HCT116 (cell line): ENCODE data around the gene BABAM2. TPM values are rescaled to one million over a fixed set of nuclear protein-coding genes. Genes with fewer than 3 reads are reported as not detected.

Experiments
- ATAC-seq: fragments of 200-7000 bp; cut with Tn5 transposase; 2 replicates; pipeline ENCODE4 v1.9.1; 2020; ENCODE audit warnings: mild to moderate bottlenecking, moderate library complexity
- Bru-seq: library from RNA; stranded (reverse); fragments of 400-500 nt; gene quantifications from one replicate; lab custom pipeline; 2021; lab: Mats Ljungman, UMichigan
- BruChase-seq, 2 experiments: library from RNA; stranded (reverse); fragments of 400-500 nt; gene quantifications; one replicate each; lab custom pipeline; 2021; lab: Mats Ljungman, UMichigan
- BruUV-seq: library from RNA; stranded (reverse); fragments of 400-500 nt; replicated peaks from 2 replicates; lab custom pipeline; 2021; lab: Mats Ljungman, UMichigan
- CTCF ChIA-PET: fragments of 300-600 bp; sonication (Branson Sonifier 250); formaldehyde crosslinking; loops from one replicate; lab custom pipeline; 2021; ENCODE audit warnings: antibody characterized with exemption; lab: Charles Lee
- POLR2A ChIA-PET: fragments of 300-600, 350-600 bp; sonication (Branson Sonifier 250); formaldehyde crosslinking; loops from one replicate; lab custom pipeline; 2021; ENCODE audit warnings: antibody characterized with exemption; lab: Charles Lee
- RAD21 ChIA-PET, 2 experiments: fragments of 300-600 bp; sonication (Branson Sonifier 250); formaldehyde crosslinking; loops; one replicate each; lab custom pipeline; 2023; ENCODE audit warnings: low total read pairs in 2 of 2; ENCODE audit not compliant: uncharacterized antibody in 2 of 2, unreplicated experiment in 2 of 2, low non-redundant PET in 1 of 2; lab: Charles Lee
- DNase-seq: peaks from one replicate; pipeline ENCODE4 v3.0.0-alpha.2; 2010; ENCODE audit warnings: low read depth, low spot score
- H2AFZ ChIP-seq: fragments of 200-600 bp; shearing (Covaris generic), sonication (generic); 2 replicates; pipeline ENCODE4 v1.6.1; 2017; ENCODE audit warnings: low read depth, mixed run types, mixed read lengths, antibody characterized with exemption, low read length; ENCODE audit not compliant: poor library complexity, severe bottlenecking
- H3K27ac ChIP-seq: 2 replicates; pipeline ENCODE4 v1.5.1; 2012; ENCODE audit warnings: low read depth, low read length
- H3K27me3 ChIP-seq: fragments of 200-600 bp; sonication (generic); 2 replicates; pipeline ENCODE4 v1.6.1; 2016; ENCODE audit warnings: mixed run types, low read length, mixed read lengths; ENCODE audit not compliant: insufficient read depth
- H3K36me3 ChIP-seq, 2 experiments: fragments of 200-500 bp in 1 of 2; fragments of 200-600 bp in 1 of 2; sonication (Bioruptor generic) in 1 of 2; sonication (generic) in 1 of 2; 2 replicates each; pipeline versions ENCODE4 v1.5.1 to v1.6.1; 2014 to 2016; ENCODE audit warnings: low read length in 2 of 2, inconsistent platforms in 1 of 2, mixed read lengths in 1 of 2, mixed run types in 1 of 2; ENCODE audit not compliant: insufficient read depth in 2 of 2, control insufficient read depth in 1 of 2
- H3K4me1 ChIP-seq, 2 experiments: fragments of 200-600 bp in 1 of 2; sonication (generic) in 1 of 2; 2 replicates each; pipeline versions ENCODE4 v1.5.1 to v1.6.1; 2012 to 2017; ENCODE audit warnings: low read length in 2 of 2, inconsistent platforms in 1 of 2, mild to moderate bottlenecking in 1 of 2, mixed read lengths in 1 of 2, mixed run types in 1 of 2, moderate library complexity in 1 of 2; ENCODE audit not compliant: insufficient read depth in 2 of 2, control insufficient read depth in 1 of 2
- H3K4me2 ChIP-seq: fragments of 200-600 bp; sonication (generic); 2 replicates; pipeline ENCODE4 v1.6.1; 2017; ENCODE audit warnings: mixed run types, low read length, mixed read lengths
- H3K4me3 ChIP-seq, 2 experiments: fragments of 200-600 bp in 1 of 2; sonication (generic) in 1 of 2; replicated peaks in 1 of 2; 2 replicates each; pipeline ENCODE4 v1.5.1; 2011 to 2016; ENCODE audit warnings: low read length in 2 of 2, control low read depth in 1 of 2, low read depth in 1 of 2, mild to moderate bottlenecking in 1 of 2, mixed read lengths in 1 of 2, mixed run types in 1 of 2
- H3K79me2 ChIP-seq: fragments of 200-600 bp; sonication (generic); 2 replicates; pipeline ENCODE4 v1.6.1; 2017; ENCODE audit warnings: mild to moderate bottlenecking, mixed run types, low read length, moderate library complexity, mixed read lengths; ENCODE audit not compliant: insufficient read depth
- H3K9ac ChIP-seq: fragments of 200-600 bp; sonication (generic); 2 replicates; pipeline ENCODE4 v1.6.1; 2016; ENCODE audit warnings: low read length, mixed read lengths
- H3K9me2 ChIP-seq: fragments of 200-600 bp; sonication (generic), shearing (Covaris generic); 2 replicates; pipeline ENCODE4 v1.6.1; 2017; ENCODE audit warnings: mixed run types, mild to moderate bottlenecking, moderate library complexity; ENCODE audit not compliant: insufficient read depth
- H3K9me3 ChIP-seq, 2 experiments: fragments of 200-500 bp in 1 of 2; fragments of 200-600 bp in 1 of 2; sonication (Bioruptor generic) in 1 of 2; sonication (generic) in 1 of 2; 2 replicates each; pipeline ENCODE4 v1.6.1; 2014 to 2017; ENCODE audit warnings: low read length in 2 of 2, mixed read lengths in 2 of 2, inconsistent platforms in 1 of 2, low read depth in 1 of 2, mild to moderate bottlenecking in 1 of 2, mixed run types in 1 of 2, moderate library complexity in 1 of 2; ENCODE audit not compliant: control insufficient read depth in 1 of 2, insufficient read depth in 1 of 2
- H4K20me1 ChIP-seq: fragments of 200-600 bp; sonication (generic), shearing (Covaris generic); 2 replicates; pipeline ENCODE4 v1.6.1; 2017; ENCODE audit warnings: mixed run types, mild to moderate bottlenecking, moderate library complexity; ENCODE audit not compliant: insufficient read depth
- CBX3 ChIP-seq: IDR thresholded peaks from 2 replicates; pipeline ENCODE4 v1.6.1; 2012; ENCODE audit warnings: low read depth
- CEBPB ChIP-seq: IDR thresholded peaks from 2 replicates; pipeline ENCODE4 v1.6.1; 2012; ENCODE audit warnings: low read depth
- EGR1 ChIP-seq: IDR thresholded peaks from 2 replicates; pipeline ENCODE4 v1.6.1; 2012; ENCODE audit warnings: low read depth
- EZH2 ChIP-seq: fragments of 200-600 bp; sonication (generic); IDR thresholded peaks from 2 replicates; pipeline ENCODE4 v1.6.1; 2017; ENCODE audit warnings: antibody characterized with exemption, mixed run types
- EZH2phosphoT487 ChIP-seq: fragments of 200-600 bp; IDR thresholded peaks from 2 replicates; pipeline ENCODE4 v1.6.1; 2018; ENCODE audit warnings: antibody characterized with exemption, borderline replicate concordance
- MAX ChIP-seq: IDR thresholded peaks from 2 replicates; pipeline ENCODE4 v1.6.1; 2012
- POLR2AphosphoS5 ChIP-seq: IDR thresholded peaks from 2 replicates; pipeline ENCODE4 v1.6.1; 2011; ENCODE audit warnings: mild to moderate bottlenecking, low read depth, low read length, moderate library complexity
- RAD21 ChIP-seq: IDR thresholded peaks from 2 replicates; pipeline ENCODE4 v1.6.1; 2012; ENCODE audit warnings: low read depth, mild to moderate bottlenecking
- REST ChIP-seq: IDR thresholded peaks from 2 replicates; pipeline ENCODE4 v1.6.1; 2012; ENCODE audit warnings: low read depth
- SIN3A ChIP-seq: IDR thresholded peaks from 2 replicates; pipeline ENCODE4 v1.6.1; 2012; ENCODE audit warnings: low read depth
- SP1 ChIP-seq: IDR thresholded peaks from 2 replicates; pipeline ENCODE4 v1.6.1; 2012; ENCODE audit warnings: low read depth
- TCF7L2 ChIP-seq: IDR thresholded peaks from 2 replicates; pipeline ENCODE4 v1.7.0; 2011; ENCODE audit warnings: borderline replicate concordance, inconsistent platforms; ENCODE audit not compliant: insufficient read depth, insufficient read length; ENCODE audit errors: extremely low read depth
- YY1 ChIP-seq: IDR thresholded peaks from 2 replicates; pipeline ENCODE4 v1.6.1; 2011; ENCODE audit warnings: low read length, low read depth, moderate library complexity, mild to moderate bottlenecking; ENCODE audit not compliant: insufficient replicate concordance; ENCODE audit errors: extremely low read depth
- ZBTB33 ChIP-seq: IDR thresholded peaks from 2 replicates; pipeline ENCODE4 v1.6.1; 2011; ENCODE audit warnings: mild to moderate bottlenecking, low read length, moderate library complexity; ENCODE audit not compliant: insufficient replicate concordance; ENCODE audit errors: extremely low read depth
- ZFX ChIP-seq: fragments of 450-650 bp; IDR thresholded peaks from 2 replicates; pipeline ENCODE4 v1.6.1; 2017
- ZNF274 ChIP-seq: fragments of 200-500 bp; sonication (Bioruptor generic); IDR thresholded peaks from 2 replicates; pipeline ENCODE4 v1.6.1; 2014; ENCODE audit warnings: mild to moderate bottlenecking, low read depth, low read length, inconsistent platforms
- intact Hi-C: fragments of 100-400 bp; cut with micrococcal nuclease; formaldehyde crosslinking; loops from 2 replicates; pipeline ENCODE4 v1.10.0; 2022
- long read RNA-seq: library from polyadenylated mRNA; unstranded; transcript quantifications from one replicate; pipeline ENCODE4 v2.0.0, GENCODE V29; 2021; ENCODE audit not compliant: unreplicated experiment
- polyA plus RNA-seq: library from polyadenylated mRNA; unstranded; fragments of >200 nt; gene quantifications from 2 replicates; pipeline ENCODE4 v1.2.1, GENCODE V29; 2012; ENCODE audit warnings: missing spikeins
- total RNA-seq: library from RNA; stranded (reverse); gene quantifications from one replicate; pipeline ENCODE4 v1.2.1, GENCODE V29; 2021; ENCODE audit not compliant: unreplicated experiment

Gene BABAM2
- total RNA-seq (23.8 TPM), Bru-seq, nascent RNA (percentile 82 among the genes with signal in this experiment), BruChase-seq, experiment 1, labeled RNA remaining after a 6-hour chase (percentile 64 among the genes with signal in this experiment), BruChase-seq, experiment 2, labeled RNA remaining after a 2-hour chase (percentile 68 among the genes with signal in this experiment)
- polyA plus RNA-seq = 11.9 and 16.2 TPM in 2 replicates
- long read RNA-seq, partial matches to known transcripts = 3 of 20 reads
- long read RNA-seq, other reads (novel, unspliced or antisense) = 12 of 20 reads

DNA sequence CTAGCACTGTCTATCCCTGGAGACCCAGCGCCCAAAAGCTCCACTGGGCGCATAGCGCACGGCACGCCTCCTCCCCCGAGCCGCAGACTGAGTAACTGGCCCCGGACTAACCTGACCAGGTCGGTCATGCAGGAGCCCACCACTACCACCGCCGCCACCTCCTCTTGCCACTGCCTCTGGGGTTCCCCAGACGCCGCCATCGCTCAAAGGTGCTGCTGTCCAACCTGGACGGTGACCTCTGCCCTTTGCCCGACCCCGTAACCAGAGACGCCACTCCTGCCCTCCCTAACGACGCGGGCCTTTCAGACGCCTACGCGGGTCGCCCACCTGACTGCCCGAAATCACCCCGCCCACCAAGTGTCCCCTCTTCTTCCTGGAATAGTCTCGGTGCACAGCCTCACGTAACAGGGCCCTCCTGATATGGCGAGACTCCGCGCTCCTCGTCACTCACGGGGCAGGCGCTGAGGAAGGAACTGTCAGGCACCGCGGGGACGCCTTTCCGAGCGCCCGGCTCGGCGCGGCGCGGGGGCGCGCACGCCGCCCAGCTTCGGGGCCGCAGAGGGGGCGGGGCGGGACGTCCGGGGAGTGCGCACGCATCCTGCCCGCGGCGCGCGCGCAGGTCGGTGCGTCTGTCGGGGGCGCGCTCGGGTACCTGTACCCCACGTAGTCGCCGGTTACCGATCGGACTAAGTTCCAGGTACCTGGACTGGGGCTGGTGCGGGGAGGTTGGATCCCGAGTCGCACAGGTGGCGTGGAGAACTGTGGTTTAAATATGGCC lies at the start of gene BABAM2, which contains the start of gene RBKS:
Gene BABAM2 (plus strand): TSS at position 584 of the 778 bp plus-strand sequence. CDS start 3,828 bp downstream, outside the sequence.
Gene RBKS (minus strand): TSS at position 242 of the 778 bp plus-strand sequence. CDS start 42 bp downstream, at position 200.
- Histone ChIP-seq H3K9me3 (no peaks in the 10 kb centered on the region), H3K36me3 (0 out of 4 replicates have a peak, but pooled peaks cover 0 to 6% of the 10 kb centered on the region in 2 experiments), H3K4me3 (peak within 1 kb of the TSS; percentile 66 to 78), H3K9me2 (no peaks in the 10 kb centered on the region), H3K27me3 (no peaks in the 10 kb centered on the region), H3K27ac (peak within 1 kb of the TSS; percentile 98), H3K79me2 (peaks cover 29% of the 10 kb centered on the region; the same call in 1 of the 2 replicates), H2AFZ (no peak within 1 kb of the TSS), H3K4me1 (peaks cover 6 to 28% of the 10 kb centered on the region in 2 experiments; a peak in 3 of 4 replicates), H3K9ac (peak within 1 kb of the TSS; percentile 83), H4K20me1 (no peaks in the 10 kb centered on the region), H3K4me2 (peak within 1 kb of the TSS; percentile 93)
- POLR2A ChIA-PET = interaction anchor here (0.8 kb wide), 1 partner anchor 385 kb away, joined by 3 read pairs; no protein-coding TSS in a partner anchor
- peak; percentile 72; the same call in 1 of the 2 replicates for TF ChIP-seq CBX3
- peak; percentile 23; the same call in 1 of the 2 replicates for TF ChIP-seq RAD21
- no peak for TF ChIP-seq ZFX
- TF ChIP-seq SIN3A = peak; percentile 91; the same call in 1 of the 2 replicates
- TF ChIP-seq YY1 = peak; percentile 21
- TF ChIP-seq EZH2phosphoT487 = no peak
- peak; percentile 90 for TF ChIP-seq POLR2AphosphoS5
- TF ChIP-seq CEBPB = no peak
- TF ChIP-seq ZNF274 = no peak
- TF ChIP-seq ZBTB33 = peak; percentile 12
- TF ChIP-seq EGR1 = peak; percentile 99
- TF ChIP-seq EZH2 = no peak
- TF ChIP-seq SP1 = peak; percentile 57; the same call in 1 of the 2 replicates
- no peak for TF ChIP-seq REST
- peak; percentile 76 for TF ChIP-seq TCF7L2
- peak; percentile 75 for TF ChIP-seq MAX
- CTCF ChIA-PET = no interaction called here
- RAD21 ChIA-PET = no interaction called here
- peak; percentile 66 for DNase-seq
- peak; percentile 89 for ATAC-seq
- BruUV-seq = TSS peak; percentile 66
- intact Hi-C loops = loop anchor here (2.0 to 5.0 kb wide), 2 partner anchors 188 to 506 kb away; no protein-coding TSS in a partner anchor
